K562 (cell line): Measurements from ENCODE around the gene LMTK2. TPM values are rescaled to one million over a fixed set of nuclear protein-coding genes. Genes with fewer than 3 reads are reported as not detected.

Experiments
- CAMTA2 ChIP-seq: fragments of 250-450 bp; sonication (Bioruptor Pico); conservative IDR thresholded peaks from 2 replicates; pipeline ENCODE4 v1.5.1; 2022
- DMBX1 ChIP-seq: fragments of 250-450 bp; sonication (Bioruptor Pico); IDR thresholded peaks from 2 replicates; pipeline ENCODE4 v1.8.0; 2022; ENCODE audit warnings: inconsistent platforms, mild to moderate bottlenecking, moderate library complexity, borderline replicate concordance
- EP300 ChIP-seq: IDR thresholded peaks from 2 replicates; pipeline ENCODE4 v1.6.1; 2012; ENCODE audit warnings: low read length, improper control_type of control experiment
- FOXM1 ChIP-seq, 2 experiments: fragments of 450-650 bp in 1 of 2; sonication (generic) in 1 of 2; formaldehyde crosslinking in 1 of 2; IDR thresholded peaks; 2 replicates each; pipeline versions ENCODE4 v1.6.1 to v1.9.0; 2017 to 2022; ENCODE audit warnings: low read depth in 2 of 2, mild to moderate bottlenecking in 2 of 2, missing genetic modification reagents in 1 of 2, moderate library complexity in 1 of 2
- GATA2 ChIP-seq: sonication (generic); formaldehyde crosslinking; IDR thresholded peaks from 2 replicates; pipeline ENCODE4 v1.4.0; 2020; ENCODE audit warnings: mild to moderate bottlenecking, missing genetic modification reagents
- L3MBTL2 ChIP-seq: fragments of 450-650 bp; IDR thresholded peaks from 2 replicates; pipeline ENCODE4 v1.6.1; 2016; ENCODE audit warnings: mild to moderate bottlenecking, moderate library complexity
- MAFK ChIP-seq: IDR thresholded peaks from 2 replicates; pipeline ENCODE4 v1.6.1; 2011; ENCODE audit warnings: low read length, improper control_type of control experiment
- MNT ChIP-seq, 2 experiments: fragments of 450-650 bp; conservative IDR thresholded peaks; 2 replicates each; pipeline ENCODE4 v1.6.1; 2017; ENCODE audit warnings: mild to moderate bottlenecking in 2 of 2, moderate library complexity in 2 of 2
- MYNN ChIP-seq, 2 experiments: sonication (generic); formaldehyde crosslinking in 1 of 2; IDR thresholded peaks; 2 replicates each; pipeline versions ENCODE4 v1.5.0 to v1.6.1; 2016 to 2020; ENCODE audit warnings: antibody characterized with exemption in 1 of 2, missing genetic modification reagents in 1 of 2
- NR1H2 ChIP-seq: sonication (generic); formaldehyde crosslinking; IDR thresholded peaks from 2 replicates; pipeline ENCODE4 v1.4.0; 2020; ENCODE audit warnings: mild to moderate bottlenecking, missing genetic modification reagents
- RBBP5 ChIP-seq: fragments of 200-600 bp; sonication (generic); IDR thresholded peaks from 2 replicates; pipeline ENCODE4 v1.6.1; 2012; ENCODE audit warnings: borderline replicate concordance, mild to moderate bottlenecking, low read length, control low read depth, inconsistent platforms; ENCODE audit not compliant: insufficient read depth, poor library complexity, severe bottlenecking
- ZFP36 ChIP-seq: fragments of 150-350 bp; IDR thresholded peaks from 2 replicates; pipeline ENCODE4 v1.6.1; 2018; ENCODE audit warnings: low read length, low read depth; ENCODE audit not compliant: partially characterized antibody
- ZNF589 ChIP-seq: fragments of 200-800 bp; sonication (Bioruptor generic); IDR thresholded peaks from 2 replicates; pipeline ENCODE4 v1.6.1; 2016; ENCODE audit warnings: low read depth, missing genetic modification characterization, missing compliant biosample characterization
- ZNF766 ChIP-seq: fragments of 200-800 bp; sonication (Bioruptor generic); conservative IDR thresholded peaks from 2 replicates; pipeline ENCODE4 v1.6.1; 2016; ENCODE audit warnings: missing genetic modification characterization, missing compliant biosample characterization
- polyA plus RNA-seq, 8 experiments: library from polyadenylated mRNA; depleted of rRNA in 4 of 8; stranded (reverse) in 5 of 8; unstranded in 3 of 8; fragments of >200 nt; fragmentation: Nextera tagmentation in 2 of 8; fragmentation: Illumina TruSeq in 1 of 8; extraction: Ambion mirVana in 2 of 8; extraction: Trizol in 1 of 8; gene quantifications; 2 replicates each; pipeline versions ENCODE4 v1.2.1 to v1.2.3, GENCODE V29; 2011 to 2014; ENCODE audit warnings: inconsistent platforms in 1 of 8, missing spikeins in 1 of 8
- total RNA-seq, 7 experiments: library from RNA; depleted of rRNA in 6 of 7; stranded (reverse); fragments of >200 nt in 6 of 7; fragmentation: Illumina TruSeq in 2 of 7; extraction: Trizol in 2 of 7; gene quantifications; 2 replicates each; pipeline versions ENCODE4 v1.2.1 to v1.2.3, GENCODE V29; 2011 to 2021; ENCODE audit warnings: low replicate concordance in 1 of 7
- TF ChIP-seq, protein P1 (sequence below): sonication (generic); formaldehyde crosslinking; IDR thresholded peaks from 2 replicates; pipeline ENCODE4 v1.8.0; 2022; ENCODE audit warnings: missing genetic modification reagents, mild to moderate bottlenecking, moderate library complexity, borderline replicate concordance
- TF ChIP-seq, protein P2 (sequence below), 2 experiments: fragments of 450-650 bp in 1 of 2; IDR thresholded peaks; 2 replicates each; pipeline ENCODE4 v1.6.1; 2011 to 2017; ENCODE audit warnings: low read depth in 2 of 2, antibody characterized with exemption in 1 of 2, borderline replicate concordance in 1 of 2, low read length in 1 of 2, mild to moderate bottlenecking in 1 of 2, mixed read lengths in 1 of 2; ENCODE audit not compliant: control insufficient read depth in 1 of 2
- TF ChIP-seq, protein P3 (sequence below): fragments of 450-650 bp; IDR thresholded peaks from 2 replicates; pipeline ENCODE4 v1.6.1; 2017; ENCODE audit warnings: mild to moderate bottlenecking, moderate library complexity

Gene LMTK2
- total and polyA plus RNA-seq, 9 of the 15 experiments (the other 6 are each of a cell fraction or from before 2014, with no cell fraction given) = 0.78 to 16.4 (median 6.3) TPM

DNA sequence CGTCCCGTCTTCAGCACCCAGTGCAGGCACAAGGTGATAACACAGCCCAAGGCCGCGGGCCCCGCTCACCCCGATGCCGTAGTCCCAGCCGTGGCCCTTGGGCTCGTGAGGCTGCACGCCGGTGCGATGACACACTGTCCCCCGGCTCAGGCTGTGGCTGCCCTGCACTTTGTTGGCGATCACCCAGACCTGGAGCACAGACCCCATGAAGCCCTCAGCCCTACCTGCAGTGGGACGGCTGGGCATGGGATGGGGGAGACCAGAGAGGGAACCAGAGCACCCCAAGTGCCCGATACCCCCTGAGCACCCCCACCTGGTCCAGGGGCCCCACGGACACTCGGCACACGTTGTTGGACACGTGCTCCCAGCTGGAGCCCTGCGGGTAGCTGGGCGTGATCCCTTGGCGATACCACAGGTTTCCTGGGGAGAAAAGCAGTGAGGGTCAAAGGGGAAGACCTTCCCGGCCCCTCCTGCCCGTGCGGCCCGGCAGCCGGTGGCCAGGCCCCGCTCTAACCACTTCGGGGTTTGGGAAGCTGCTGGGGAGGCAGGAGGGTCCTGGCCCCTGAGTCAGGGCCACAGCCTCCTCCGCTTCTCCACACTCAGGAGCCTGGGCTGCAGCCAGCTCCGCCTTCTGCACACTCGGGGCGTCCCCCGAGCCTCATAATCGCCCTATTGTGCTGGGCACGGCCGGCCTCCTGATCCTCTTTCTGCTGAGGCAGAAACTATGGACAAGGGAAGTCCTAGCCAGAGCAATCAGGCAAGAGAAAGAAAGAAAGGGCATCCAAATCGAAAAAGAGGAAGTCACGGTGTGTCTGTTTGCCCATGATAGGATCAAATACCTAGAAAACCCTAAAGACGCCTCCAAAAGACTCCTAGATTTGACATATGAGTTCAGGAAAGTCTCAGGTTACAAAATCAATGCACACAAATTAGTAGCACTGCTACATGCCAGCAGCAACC is 111.2 kb downstream of the LMTK2 start (continued):
- TF ChIP-seq RBBP5 (peak; percentile 65), MAFK (0 out of 2 replicates have a peak, but pooled peaks have one; percentile 14), MNT (conservative IDR thresholded peaks at IDR 0.05) (peak in 1 of 2 experiments; percentile 69; a peak in 2 of 4 replicates), CAMTA2 (CRISPR knock-in tag) (no peak), GATA2 (peak; percentile 79), EP300 (peak; percentile 87), ZNF766 (CRISPR knock-in tag) (peak; percentile 61; the same call in 1 of the 2 replicates), ZNF589 (CRISPR knock-in tag) (peak; percentile 48; the same call in 1 of the 2 replicates), FOXM1 (IDR thresholded peaks at IDR 0.05; ENCODE audit: low read depth) (peak; percentile 77; the same call in 1 of the 2 replicates), FOXM1 (CRISPR knock-in tag; IDR thresholded peaks at IDR 0.05; ENCODE audit: low read depth) (no peak), ZFP36 (peak; percentile 21), MYNN (IDR thresholded peaks at IDR 0.05) (peak; percentile 63; the same call in 1 of the 2 replicates), MYNN (CRISPR knock-in tag; IDR thresholded peaks at IDR 0.05) (no peak), DMBX1 (CRISPR knock-in tag) (peak; percentile 80), NR1H2 (no peak), L3MBTL2 (0 out of 2 replicates have a peak, but pooled peaks have one; percentile 22)
- TF ChIP-seq, protein P1, sequence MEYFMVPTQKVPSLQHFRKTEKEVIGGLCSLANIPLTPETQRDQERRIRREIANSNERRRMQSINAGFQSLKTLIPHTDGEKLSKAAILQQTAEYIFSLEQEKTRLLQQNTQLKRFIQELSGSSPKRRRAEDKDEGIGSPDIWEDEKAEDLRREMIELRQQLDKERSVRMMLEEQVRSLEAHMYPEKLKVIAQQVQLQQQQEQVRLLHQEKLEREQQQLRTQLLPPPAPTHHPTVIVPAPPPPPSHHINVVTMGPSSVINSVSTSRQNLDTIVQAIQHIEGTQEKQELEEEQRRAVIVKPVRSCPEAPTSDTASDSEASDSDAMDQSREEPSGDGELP (CRISPR knock-in tag) = peak; percentile 49; the same call in 1 of the 2 replicates
- TF ChIP-seq, protein P2, sequence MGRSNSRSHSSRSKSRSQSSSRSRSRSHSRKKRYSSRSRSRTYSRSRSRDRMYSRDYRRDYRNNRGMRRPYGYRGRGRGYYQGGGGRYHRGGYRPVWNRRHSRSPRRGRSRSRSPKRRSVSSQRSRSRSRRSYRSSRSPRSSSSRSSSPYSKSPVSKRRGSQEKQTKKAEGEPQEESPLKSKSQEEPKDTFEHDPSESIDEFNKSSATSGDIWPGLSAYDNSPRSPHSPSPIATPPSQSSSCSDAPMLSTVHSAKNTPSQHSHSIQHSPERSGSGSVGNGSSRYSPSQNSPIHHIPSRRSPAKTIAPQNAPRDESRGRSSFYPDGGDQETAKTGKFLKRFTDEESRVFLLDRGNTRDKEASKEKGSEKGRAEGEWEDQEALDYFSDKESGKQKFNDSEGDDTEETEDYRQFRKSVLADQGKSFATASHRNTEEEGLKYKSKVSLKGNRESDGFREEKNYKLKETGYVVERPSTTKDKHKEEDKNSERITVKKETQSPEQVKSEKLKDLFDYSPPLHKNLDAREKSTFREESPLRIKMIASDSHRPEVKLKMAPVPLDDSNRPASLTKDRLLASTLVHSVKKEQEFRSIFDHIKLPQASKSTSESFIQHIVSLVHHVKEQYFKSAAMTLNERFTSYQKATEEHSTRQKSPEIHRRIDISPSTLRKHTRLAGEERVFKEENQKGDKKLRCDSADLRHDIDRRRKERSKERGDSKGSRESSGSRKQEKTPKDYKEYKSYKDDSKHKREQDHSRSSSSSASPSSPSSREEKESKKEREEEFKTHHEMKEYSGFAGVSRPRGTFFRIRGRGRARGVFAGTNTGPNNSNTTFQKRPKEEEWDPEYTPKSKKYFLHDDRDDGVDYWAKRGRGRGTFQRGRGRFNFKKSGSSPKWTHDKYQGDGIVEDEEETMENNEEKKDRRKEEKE (IDR thresholded peaks at IDR 0.05; ENCODE audit: borderline replicate concordance in 1 of 2, control insufficient read depth in 1 of 2, low read depth in 2 of 2, low read length in 1 of 2) = no peak
- TF ChIP-seq, protein P3, sequence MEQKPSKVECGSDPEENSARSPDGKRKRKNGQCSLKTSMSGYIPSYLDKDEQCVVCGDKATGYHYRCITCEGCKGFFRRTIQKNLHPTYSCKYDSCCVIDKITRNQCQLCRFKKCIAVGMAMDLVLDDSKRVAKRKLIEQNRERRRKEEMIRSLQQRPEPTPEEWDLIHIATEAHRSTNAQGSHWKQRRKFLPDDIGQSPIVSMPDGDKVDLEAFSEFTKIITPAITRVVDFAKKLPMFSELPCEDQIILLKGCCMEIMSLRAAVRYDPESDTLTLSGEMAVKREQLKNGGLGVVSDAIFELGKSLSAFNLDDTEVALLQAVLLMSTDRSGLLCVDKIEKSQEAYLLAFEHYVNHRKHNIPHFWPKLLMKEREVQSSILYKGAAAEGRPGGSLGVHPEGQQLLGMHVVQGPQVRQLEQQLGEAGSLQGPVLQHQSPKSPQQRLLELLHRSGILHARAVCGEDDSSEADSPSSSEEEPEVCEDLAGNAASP = no peak
